ENCODE data around the gene ATG7.

GRCh38 chr3:11437506-11437905 lies 165.3 kb downstream of the ATG7 start:
- no peak for TF ChIP-seq CTCF (IDR thresholded peaks at IDR 0.05; ENCODE audit: low read depth, low read length, poor library complexity, severe bottlenecking)
- TF ChIP-seq EZH2phosphoT487 (IDR thresholded peaks at IDR 0.05; ENCODE audit: borderline replicate concordance, low read length) = no peak

Data from DOHH2 (cell line).